ENCODE measurements around the gene BTD.

BTD gene

GRCh38 chr3:15659254-15659975, 57.9 kb downstream of the BTD start:
- Histone ChIP-seq H3K27ac (no peak overlapping the region), H3K27me3 (replicated peaks) (no peaks in the 10 kb centered on the region), H3K4me3 (ENCODE audit: low read depth, low read length) (no peak overlapping the region), H3K36me3 (replicated peaks) (no peaks in the 10 kb centered on the region)
- DNase-seq, result no peak
- TF ChIP-seq, protein P1, sequence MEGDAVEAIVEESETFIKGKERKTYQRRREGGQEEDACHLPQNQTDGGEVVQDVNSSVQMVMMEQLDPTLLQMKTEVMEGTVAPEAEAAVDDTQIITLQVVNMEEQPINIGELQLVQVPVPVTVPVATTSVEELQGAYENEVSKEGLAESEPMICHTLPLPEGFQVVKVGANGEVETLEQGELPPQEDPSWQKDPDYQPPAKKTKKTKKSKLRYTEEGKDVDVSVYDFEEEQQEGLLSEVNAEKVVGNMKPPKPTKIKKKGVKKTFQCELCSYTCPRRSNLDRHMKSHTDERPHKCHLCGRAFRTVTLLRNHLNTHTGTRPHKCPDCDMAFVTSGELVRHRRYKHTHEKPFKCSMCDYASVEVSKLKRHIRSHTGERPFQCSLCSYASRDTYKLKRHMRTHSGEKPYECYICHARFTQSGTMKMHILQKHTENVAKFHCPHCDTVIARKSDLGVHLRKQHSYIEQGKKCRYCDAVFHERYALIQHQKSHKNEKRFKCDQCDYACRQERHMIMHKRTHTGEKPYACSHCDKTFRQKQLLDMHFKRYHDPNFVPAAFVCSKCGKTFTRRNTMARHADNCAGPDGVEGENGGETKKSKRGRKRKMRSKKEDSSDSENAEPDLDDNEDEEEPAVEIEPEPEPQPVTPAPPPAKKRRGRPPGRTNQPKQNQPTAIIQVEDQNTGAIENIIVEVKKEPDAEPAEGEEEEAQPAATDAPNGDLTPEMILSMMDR (IDR thresholded peaks at IDR 0.05; ENCODE audit: low read depth, low read length, missing control alignments), result no peak
- in situ Hi-C loops (cut with HindIII; ENCODE audit: low pct_ligation_motif_present, low sequenced_read_pairs), result no loop called here

DNA sequence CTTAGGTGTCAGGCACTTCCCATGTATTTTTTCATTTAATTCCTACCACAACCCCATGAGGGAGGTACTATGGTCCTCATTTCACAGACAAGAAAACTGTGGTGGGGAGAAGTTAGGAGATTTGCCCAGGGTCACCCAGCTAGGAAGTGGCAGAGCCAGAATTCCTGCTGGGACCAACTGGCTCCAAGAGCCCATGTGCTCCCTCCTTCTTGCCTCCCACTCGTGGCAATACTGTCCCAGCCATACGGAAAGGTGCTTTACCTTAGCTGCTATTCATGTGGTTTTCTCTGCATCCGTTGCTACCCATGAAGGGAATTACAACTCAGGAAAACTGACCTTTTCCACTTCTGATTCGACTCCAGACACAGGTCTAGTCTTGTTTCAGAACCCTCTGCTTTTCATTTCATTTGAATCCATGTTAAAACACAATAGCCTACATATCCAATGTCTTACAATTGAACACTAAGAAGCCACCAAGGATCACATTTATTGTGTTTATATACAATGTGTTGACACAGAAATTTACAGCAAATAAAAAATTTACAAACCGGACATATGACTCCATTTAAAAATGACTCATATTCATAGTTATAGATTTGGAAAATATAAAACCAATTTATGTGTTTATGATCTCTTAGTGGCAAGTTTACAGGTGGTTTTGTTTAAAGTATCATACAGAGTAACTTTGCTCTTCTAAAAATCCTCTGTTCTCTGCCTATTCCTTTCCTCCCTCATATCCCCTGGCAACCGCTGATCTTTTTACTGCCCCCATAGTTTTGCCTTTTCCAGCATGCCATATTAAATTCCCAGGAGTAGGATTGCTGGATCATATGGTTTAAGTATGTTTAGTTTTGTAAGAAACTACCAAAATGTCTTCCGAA, 58.8 kb downstream of the BTD start:
- H3K27ac ChIP-seq, result no peak overlapping the region
- H3K36me3 ChIP-seq (replicated peaks), result no peaks in the 10 kb centered on the region
- TF ChIP-seq, protein P1 (IDR thresholded peaks at IDR 0.05; ENCODE audit: low read depth, low read length, missing control alignments), result no peak
- H3K27me3 ChIP-seq (replicated peaks), result no peaks in the 10 kb centered on the region
- no peak for DNase-seq
- in situ Hi-C loops (cut with HindIII; ENCODE audit: low pct_ligation_motif_present, low sequenced_read_pairs), result no loop called here
- H3K4me3 ChIP-seq (ENCODE audit: low read depth, low read length), result no peak overlapping the region

GRCh38 chr3:15664144-15664543, 62.6 kb downstream of the BTD start:
- Histone ChIP-seq H3K4me3 (ENCODE audit: low read depth, low read length) (no peak overlapping the region), H3K36me3 (replicated peaks) (peaks cover 6% of the 10 kb centered on the region), H3K27ac (no peak overlapping the region), H3K27me3 (replicated peaks) (no peaks in the 10 kb centered on the region)
- TF ChIP-seq, protein P1 (IDR thresholded peaks at IDR 0.05; ENCODE audit: low read depth, low read length, missing control alignments), result no peak
- in situ Hi-C loops (cut with HindIII; ENCODE audit: low pct_ligation_motif_present, low sequenced_read_pairs), result no loop called here
- DNase-seq, result no peak

DNA sequence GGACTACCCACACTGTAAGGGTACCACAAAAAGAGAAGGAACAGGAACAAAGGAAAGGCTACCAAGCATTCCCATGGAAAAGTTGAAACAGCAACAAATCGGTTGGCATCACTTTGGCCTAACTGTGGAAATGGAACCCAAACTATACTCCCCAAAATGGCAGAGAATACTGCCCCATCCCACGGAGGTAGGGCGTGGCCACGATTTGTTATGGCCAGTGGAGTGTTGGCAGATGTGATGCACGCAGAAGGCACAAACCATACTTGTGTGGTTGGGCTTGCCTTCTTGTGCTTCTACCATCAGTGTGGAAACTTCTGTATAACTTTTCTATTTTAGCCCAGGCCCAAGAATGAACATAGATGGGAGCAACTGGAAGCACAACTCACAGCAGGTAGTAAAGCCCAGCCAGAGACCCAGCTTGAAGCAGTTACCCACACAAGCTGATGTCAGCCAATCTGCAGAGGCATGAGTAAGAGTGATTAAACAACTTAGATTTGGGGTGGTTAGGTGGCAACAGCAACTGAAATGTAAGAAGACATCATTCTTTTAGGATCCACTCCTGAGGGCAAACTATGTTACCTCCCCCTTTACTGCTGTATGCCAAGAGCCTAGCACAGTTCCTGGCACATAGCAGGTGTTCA, 64.1 kb downstream of the BTD start:
- Histone ChIP-seq H3K27ac (no peak overlapping the region), H3K4me3 (ENCODE audit: low read depth, low read length) (no peak overlapping the region), H3K36me3 (replicated peaks) (peaks cover 15% of the 10 kb centered on the region), H3K27me3 (replicated peaks) (no peaks in the 10 kb centered on the region)
- no peak for DNase-seq
- in situ Hi-C loops (cut with HindIII; ENCODE audit: low pct_ligation_motif_present, low sequenced_read_pairs), result no loop called here
- TF ChIP-seq, protein P1 (IDR thresholded peaks at IDR 0.05; ENCODE audit: low read depth, low read length, missing control alignments), result no peak

DNA sequence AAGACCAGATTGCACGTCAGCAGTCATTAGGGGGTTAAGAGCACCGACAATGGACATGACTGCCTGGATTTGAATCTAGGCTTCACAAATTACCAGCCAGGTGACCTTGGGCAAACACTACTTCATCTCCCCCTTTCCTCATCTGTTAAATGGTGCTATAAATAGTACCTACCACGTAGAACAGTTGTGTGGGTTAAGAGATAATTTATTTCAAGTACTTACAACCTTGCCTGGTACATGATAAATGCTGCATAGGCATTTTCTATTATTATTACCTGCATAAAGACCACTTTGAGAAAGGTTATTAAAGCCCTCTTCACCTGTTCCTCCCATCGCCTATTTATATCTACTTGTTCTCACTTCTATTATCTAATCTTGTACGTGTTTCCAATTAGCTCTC, 64.7 kb downstream of the BTD start:
- no peak for DNase-seq
- TF ChIP-seq, protein P1 (IDR thresholded peaks at IDR 0.05; ENCODE audit: low read depth, low read length, missing control alignments), result no peak
- Histone ChIP-seq H3K4me3 (ENCODE audit: low read depth, low read length) (no peak overlapping the region), H3K27ac (no peak overlapping the region), H3K27me3 (replicated peaks) (no peaks in the 10 kb centered on the region), H3K36me3 (replicated peaks) (peaks cover 21% of the 10 kb centered on the region)
- in situ Hi-C loops (cut with HindIII; ENCODE audit: low pct_ligation_motif_present, low sequenced_read_pairs), result no loop called here
